Osteoblast (primary cell): ENCODE results near the gene RBFA. TPM values are rescaled to one million over a fixed set of nuclear protein-coding genes. Genes with fewer than 3 reads are reported as not detected.
"Not testable (repeated sequence)": the region's sequence is repeated elsewhere in the genome, so short reads cannot be mapped to it uniquely, and the experiment has no call there.

Experiments used
- DNase-seq: peaks from one replicate; pipeline ENCODE4 v3.0.0; 2011; ENCODE audit warnings: low spot score, mixed read lengths; ENCODE audit not compliant: insufficient read length; ENCODE audit errors: missing footprints
- H2AFZ ChIP-seq: 2 replicates; pipeline ENCODE4 v1.6.0; 2011; ENCODE audit warnings: mild to moderate bottlenecking, low read length
- H3K27ac ChIP-seq: 2 replicates; pipeline ENCODE4 v1.5.1; 2011; ENCODE audit warnings: mild to moderate bottlenecking, low read depth, low read length, moderate library complexity
- H3K27me3 ChIP-seq: 2 replicates; pipeline ENCODE4 v1.6.0; 2012; ENCODE audit warnings: mild to moderate bottlenecking, control low read depth, inconsistent platforms, low read length, moderate library complexity; ENCODE audit not compliant: insufficient read depth
- H3K36me3 ChIP-seq: 2 replicates; pipeline ENCODE4 v1.5.1; 2011; ENCODE audit warnings: mild to moderate bottlenecking, low read length, control low read depth, moderate library complexity; ENCODE audit not compliant: insufficient read depth
- H3K4me1 ChIP-seq: 2 replicates; pipeline ENCODE4 v1.5.1; 2011; ENCODE audit warnings: mild to moderate bottlenecking, low read length, control low read depth, moderate library complexity; ENCODE audit not compliant: insufficient read depth
- H3K4me2 ChIP-seq: 2 replicates; pipeline ENCODE4 v1.6.0; 2011; ENCODE audit warnings: mild to moderate bottlenecking, low read length; ENCODE audit not compliant: insufficient read depth
- H3K4me3 ChIP-seq: fragments of 200-600 bp; sonication (generic); 3 replicates; pipeline ENCODE4 v1.5.1; 2012; ENCODE audit warnings: mild to moderate bottlenecking, low read length, inconsistent platforms; ENCODE audit not compliant: insufficient read depth
- H3K79me2 ChIP-seq: 2 replicates; pipeline ENCODE4 v1.6.0; 2012; ENCODE audit warnings: mild to moderate bottlenecking, low read length, control low read depth, inconsistent platforms; ENCODE audit not compliant: insufficient read depth
- H3K9me3 ChIP-seq: 2 replicates; pipeline ENCODE4 v1.5.1; 2011; ENCODE audit warnings: low read depth, low read length, control low read depth
- H4K20me1 ChIP-seq: 2 replicates; pipeline ENCODE4 v1.6.0; 2012; ENCODE audit warnings: mild to moderate bottlenecking, low read length, control low read depth; ENCODE audit not compliant: insufficient read depth
- total RNA-seq: library from RNA; depleted of rRNA; stranded (reverse); fragments of >200 nt; gene quantifications from 2 replicates; pipeline ENCODE4 v1.2.3, GENCODE V29; 2012
- TF ChIP-seq, protein P1 (sequence below): IDR thresholded peaks from 2 replicates; pipeline ENCODE4 v1.5.1; 2011; ENCODE audit warnings: mild to moderate bottlenecking, low read depth, low read length, moderate library complexity; ENCODE audit errors: extremely low read depth

The RBFA gene
- total RNA-seq, 1 donor = 29.0 TPM

DNA sequence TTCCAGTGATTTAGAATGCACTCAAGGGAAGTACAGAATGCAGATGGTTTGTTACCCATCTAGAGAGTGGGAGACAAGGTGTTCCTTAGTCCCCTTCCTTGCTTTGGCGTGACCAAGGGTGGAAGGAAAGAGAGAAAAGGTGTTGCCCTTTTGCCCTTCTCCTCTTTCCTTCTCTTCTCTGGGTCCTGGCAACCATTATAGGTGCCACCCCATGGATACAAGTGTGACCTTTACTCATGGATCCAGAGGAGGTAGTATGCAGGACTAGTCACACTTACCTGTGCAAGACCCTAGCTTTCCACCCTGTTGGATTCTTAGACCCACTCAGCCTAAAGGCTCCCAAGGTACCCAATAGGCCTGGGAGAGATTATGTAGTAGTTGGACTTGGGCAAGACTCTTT is 11.6 kb upstream of the RBFA start:
- Histone ChIP-seq H3K36me3 (no peaks in the 10 kb centered on the region), H3K4me3 (no peak overlapping the region), H2AFZ (no peak overlapping the region), H3K9me3 (peaks cover 19% of the 10 kb centered on the region), H4K20me1 (no peaks in the 10 kb centered on the region), H3K4me2 (no peak overlapping the region), H3K79me2 (no peaks in the 10 kb centered on the region), H3K4me1 (peaks cover 6% of the 10 kb centered on the region), H3K27ac (no peak overlapping the region), H3K27me3 (no peaks in the 10 kb centered on the region)
- TF ChIP-seq, protein P1, sequence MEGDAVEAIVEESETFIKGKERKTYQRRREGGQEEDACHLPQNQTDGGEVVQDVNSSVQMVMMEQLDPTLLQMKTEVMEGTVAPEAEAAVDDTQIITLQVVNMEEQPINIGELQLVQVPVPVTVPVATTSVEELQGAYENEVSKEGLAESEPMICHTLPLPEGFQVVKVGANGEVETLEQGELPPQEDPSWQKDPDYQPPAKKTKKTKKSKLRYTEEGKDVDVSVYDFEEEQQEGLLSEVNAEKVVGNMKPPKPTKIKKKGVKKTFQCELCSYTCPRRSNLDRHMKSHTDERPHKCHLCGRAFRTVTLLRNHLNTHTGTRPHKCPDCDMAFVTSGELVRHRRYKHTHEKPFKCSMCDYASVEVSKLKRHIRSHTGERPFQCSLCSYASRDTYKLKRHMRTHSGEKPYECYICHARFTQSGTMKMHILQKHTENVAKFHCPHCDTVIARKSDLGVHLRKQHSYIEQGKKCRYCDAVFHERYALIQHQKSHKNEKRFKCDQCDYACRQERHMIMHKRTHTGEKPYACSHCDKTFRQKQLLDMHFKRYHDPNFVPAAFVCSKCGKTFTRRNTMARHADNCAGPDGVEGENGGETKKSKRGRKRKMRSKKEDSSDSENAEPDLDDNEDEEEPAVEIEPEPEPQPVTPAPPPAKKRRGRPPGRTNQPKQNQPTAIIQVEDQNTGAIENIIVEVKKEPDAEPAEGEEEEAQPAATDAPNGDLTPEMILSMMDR = no peak
- no peak for DNase-seq

DNA sequence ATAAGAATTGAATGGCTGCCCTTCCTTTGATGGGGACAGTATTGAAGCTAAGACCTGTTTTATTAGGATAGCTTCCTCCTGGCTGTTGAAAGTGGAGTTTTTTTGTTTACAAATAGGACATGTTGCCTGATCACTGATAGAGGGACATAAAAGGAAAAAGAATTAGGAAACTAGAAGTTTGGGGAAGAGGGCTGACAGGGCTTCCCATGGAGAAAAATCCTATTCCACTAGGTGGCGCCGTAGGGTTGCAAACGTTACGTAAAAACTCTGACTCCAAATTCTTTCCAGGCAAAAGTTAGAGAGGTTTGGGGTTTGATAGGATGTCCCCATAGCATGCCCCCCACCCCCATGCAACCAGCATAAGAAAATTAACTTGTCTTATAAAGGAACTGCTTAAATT is 11.1 kb upstream of the RBFA start:
- H2AFZ ChIP-seq = no peak overlapping the region
- TF ChIP-seq, protein P1 = peak; percentile 25
- no peaks in the 10 kb centered on the region for H3K79me2 ChIP-seq
- H3K36me3 ChIP-seq = no peaks in the 10 kb centered on the region
- H4K20me1 ChIP-seq = no peaks in the 10 kb centered on the region
- peaks cover 19% of the 10 kb centered on the region for H3K9me3 ChIP-seq
- no peak overlapping the region for H3K4me3 ChIP-seq
- H3K4me2 ChIP-seq = no peak overlapping the region
- H3K27ac ChIP-seq = no peak overlapping the region
- DNase-seq = no peak
- no peaks in the 10 kb centered on the region for H3K27me3 ChIP-seq
- peaks cover 8% of the 10 kb centered on the region for H3K4me1 ChIP-seq

DNA sequence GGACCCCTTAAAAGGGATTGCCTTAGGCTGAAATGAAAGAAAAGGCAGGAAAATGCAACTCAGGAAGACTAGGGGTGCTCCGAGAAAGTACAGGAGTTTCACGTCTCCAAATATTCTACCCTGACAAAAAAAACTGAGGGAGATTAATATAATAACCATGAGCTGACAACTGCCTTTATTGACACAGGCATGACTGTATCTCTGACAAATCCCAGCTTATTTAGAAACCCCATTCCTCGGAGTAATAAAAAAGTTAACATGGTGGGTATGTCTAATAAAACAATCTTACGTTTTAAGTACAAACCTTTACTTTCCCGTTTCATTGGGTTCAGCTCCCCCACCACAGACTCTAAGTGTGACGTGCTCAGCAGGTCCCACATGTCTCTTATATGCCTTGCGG is 7.9 kb upstream of the RBFA start:
- Histone ChIP-seq H2AFZ (no peak overlapping the region), H3K4me1 (peaks cover 8% of the 10 kb centered on the region), H3K27ac (no peak overlapping the region), H3K9me3 (peaks cover 18% of the 10 kb centered on the region), H3K27me3 (no peaks in the 10 kb centered on the region), H3K4me2 (no peak overlapping the region), H3K4me3 (no peak overlapping the region), H3K36me3 (no peaks in the 10 kb centered on the region), H4K20me1 (no peaks in the 10 kb centered on the region), H3K79me2 (no peaks in the 10 kb centered on the region)
- TF ChIP-seq, protein P1 = no peak
- no peak for DNase-seq

DNA sequence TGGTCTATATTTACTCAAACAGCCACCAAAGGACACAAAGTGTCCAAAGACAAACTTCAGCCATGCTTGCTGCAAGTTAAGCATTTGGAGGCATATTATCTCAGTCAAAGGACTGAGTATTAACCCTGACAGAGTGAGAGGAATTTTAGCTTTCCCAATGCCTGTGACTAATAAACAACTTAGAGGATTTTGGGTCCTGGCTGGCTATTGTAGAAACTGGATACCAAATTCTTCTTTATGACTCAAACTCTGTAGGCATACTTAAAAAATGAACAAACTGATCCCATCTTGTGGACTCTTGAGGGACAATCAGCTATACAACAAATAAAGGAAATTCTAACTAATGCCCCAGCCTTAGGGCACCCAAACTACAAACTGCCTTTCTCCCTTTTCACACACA is 6.5 kb upstream of the RBFA start:
- H4K20me1 ChIP-seq, H3K27ac ChIP-seq, H3K27me3 ChIP-seq, H3K9me3 ChIP-seq, H3K79me2 ChIP-seq, H3K4me1 ChIP-seq, H3K4me3 ChIP-seq, DNase-seq, H3K36me3 ChIP-seq, H2AFZ ChIP-seq: not testable (repeated sequence)
- H3K4me2 ChIP-seq = peak overlapping the region; percentile 4
